Gastroesophageal sphincter (tissue), 4 donors: ENCODE results near the gene UCP2. TPM values are rescaled to one million over a fixed set of nuclear protein-coding genes. Genes with fewer than 3 reads are reported as not detected.

Source experiments
- ATAC-seq: fragments of 150-250 bp; one replicate; pipeline ENCODE4 v1.9.1; 2016; ENCODE audit warnings: mild to moderate bottlenecking, moderate library complexity
- H3K27ac ChIP-seq, 4 donors: fragments of 200-600 bp; sonication (generic) in 3 of 4; 1 replicate in 3 of 4; 2 replicates in 1 of 4; pipeline ENCODE4 v1.5.1; 2016 to 2019
- H3K27me3 ChIP-seq: fragments of 200-600 bp; sonication (generic); one replicate; pipeline ENCODE4 v1.5.1; 2019
- H3K36me3 ChIP-seq, 2 donors: fragments of 200-600 bp; sonication (generic); one replicate each; pipeline ENCODE4 v1.5.1; 2019; ENCODE audit warnings: control low read depth in 1 of 2
- H3K4me1 ChIP-seq, 3 donors: fragments of 200-600 bp; sonication (generic); 1 replicate in 2 of 3; 2 replicates in 1 of 3; pipeline ENCODE4 v1.5.1; 2016 to 2019; ENCODE audit warnings: control low read depth in 2 of 3
- H3K4me3 ChIP-seq, 2 donors: fragments of 200-600 bp; sonication (generic); one replicate each; pipeline ENCODE4 v1.5.1; 2019; ENCODE audit warnings: mild to moderate bottlenecking in 1 of 2, moderate library complexity in 1 of 2
- H3K9me3 ChIP-seq, 3 donors: fragments of 200-600 bp; sonication (generic); one replicate each; pipeline ENCODE4 v1.5.1; 2017 to 2019; ENCODE audit warnings: control low read depth in 2 of 3
- EP300 ChIP-seq: sonication (generic); formaldehyde crosslinking; IDR thresholded peaks from one replicate; pipeline ENCODE4 v1.6.1; 2017; ENCODE audit warnings: antibody characterized with exemption, mild to moderate bottlenecking
- POLR2A ChIP-seq, 2 donors: fragments of 450-650 bp; IDR thresholded peaks; one replicate each; pipeline ENCODE4 v1.6.1; 2017; ENCODE audit warnings: antibody characterized with exemption in 2 of 2, mild to moderate bottlenecking in 2 of 2, moderate library complexity in 1 of 2
- POLR2AphosphoS5 ChIP-seq: sonication (generic); formaldehyde crosslinking; IDR thresholded peaks from one replicate; pipeline ENCODE4 v1.6.1; 2017; ENCODE audit warnings: antibody characterized with exemption
- WGBS, 2 donors: methylation state at CpG; one replicate each; pipeline ENCODE4 v1.1.5; 2018; ENCODE audit warnings: low coverage in 1 of 2; 5-methylcytosine and 5-hydroxymethylcytosine counted together
- total RNA-seq, 4 donors: library from RNA; depleted of rRNA; stranded (reverse); fragments of >200 nt; gene quantifications; one replicate each; pipeline ENCODE4 v1.1.0, GENCODE V29; 2016
- TF ChIP-seq, protein P1 (sequence below), 4 experiments: fragments of 200-600 bp in 2 of 4; fragments of 450-650 bp in 2 of 4; sonication (generic) in 1 of 4; IDR thresholded peaks; one replicate each; pipeline ENCODE4 v1.5.1; 2017 to 2019; ENCODE audit warnings: antibody characterized with exemption in 4 of 4, mild to moderate bottlenecking in 2 of 4, moderate library complexity in 2 of 4

Gene UCP2
- total RNA-seq, 4 donors from 2014 or later = 5.8 to 37.2 (median 33.2) TPM

DNA sequence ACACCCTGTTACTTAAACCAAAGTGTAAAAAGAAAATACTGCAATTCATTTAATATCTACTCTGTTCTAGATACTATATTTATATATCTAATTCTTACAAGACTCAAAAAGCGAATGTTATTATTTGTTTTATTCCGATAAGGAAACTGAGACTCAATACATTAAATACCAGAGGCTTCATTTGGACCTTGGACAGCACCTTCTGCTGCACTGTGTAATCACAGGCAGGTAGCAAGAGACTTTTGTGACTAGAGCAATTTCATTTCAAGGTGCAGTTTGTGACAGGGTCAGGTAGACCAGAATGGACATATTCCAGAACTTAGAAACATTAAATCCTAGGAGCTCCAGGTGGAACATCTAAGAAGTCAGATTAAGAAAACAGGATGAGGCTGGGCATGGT lies 53.3 kb downstream of the UCP2 start:
- no peak for TF ChIP-seq POLR2AphosphoS5
- TF ChIP-seq EP300 = no peak
- TF ChIP-seq POLR2A (IDR thresholded peaks at IDR 0.05) = no peak
- TF ChIP-seq, protein P1, sequence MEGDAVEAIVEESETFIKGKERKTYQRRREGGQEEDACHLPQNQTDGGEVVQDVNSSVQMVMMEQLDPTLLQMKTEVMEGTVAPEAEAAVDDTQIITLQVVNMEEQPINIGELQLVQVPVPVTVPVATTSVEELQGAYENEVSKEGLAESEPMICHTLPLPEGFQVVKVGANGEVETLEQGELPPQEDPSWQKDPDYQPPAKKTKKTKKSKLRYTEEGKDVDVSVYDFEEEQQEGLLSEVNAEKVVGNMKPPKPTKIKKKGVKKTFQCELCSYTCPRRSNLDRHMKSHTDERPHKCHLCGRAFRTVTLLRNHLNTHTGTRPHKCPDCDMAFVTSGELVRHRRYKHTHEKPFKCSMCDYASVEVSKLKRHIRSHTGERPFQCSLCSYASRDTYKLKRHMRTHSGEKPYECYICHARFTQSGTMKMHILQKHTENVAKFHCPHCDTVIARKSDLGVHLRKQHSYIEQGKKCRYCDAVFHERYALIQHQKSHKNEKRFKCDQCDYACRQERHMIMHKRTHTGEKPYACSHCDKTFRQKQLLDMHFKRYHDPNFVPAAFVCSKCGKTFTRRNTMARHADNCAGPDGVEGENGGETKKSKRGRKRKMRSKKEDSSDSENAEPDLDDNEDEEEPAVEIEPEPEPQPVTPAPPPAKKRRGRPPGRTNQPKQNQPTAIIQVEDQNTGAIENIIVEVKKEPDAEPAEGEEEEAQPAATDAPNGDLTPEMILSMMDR (IDR thresholded peaks at IDR 0.05) = no peak
- Histone ChIP-seq H3K27ac (no peak overlapping the region), H3K4me3 (no peak overlapping the region), H3K9me3 (no peaks in the 10 kb centered on the region), H3K4me1 (no peaks in the 10 kb centered on the region), H3K27me3 (no peaks in the 10 kb centered on the region), H3K36me3 (peaks cover 0 to 93% of the 10 kb centered on the region in 2 donors)
- ATAC-seq = no peak
- WGBS, 2 donors = 91 to 96% methylated on average over 2 of the region's 2 CpGs

Other genes with a start within 250 kb of the UCP2 start
- gene RAB6A, start 221.8 kb downstream of the UCP2 start, total RNA-seq = 100 to 1,000 TPM; 134 to 168 (median 149) TPM
- gene MRPL48, start 195.0 kb downstream of the UCP2 start, total RNA-seq = 10 to 100 TPM in 3 of 4 donors, 1 to 10 TPM in 1; 8.8 to 46.2 (median 22.2) TPM
- 10 to 100 TPM; 37.8 to 74.2 (median 58.7) TPM for gene COA4, start 106.0 kb downstream of the UCP2 start, total RNA-seq
- 10 to 100 TPM; 16.2 to 30.2 (median 17.8) TPM for gene PAAF1, start 105.8 kb downstream of the UCP2 start, total RNA-seq
- not detected for gene DNAJB13, start 31.8 kb downstream of the UCP2 start, total RNA-seq
- gene UCP3, start 26.2 kb upstream of the UCP2 start, total RNA-seq = 1 to 10 TPM in 3 of 4 donors, under 1 TPM in 1; 0.64 to 2.5 (median 1.6) TPM
- gene C2CD3, start 188.2 kb upstream of the UCP2 start, total RNA-seq = 10 to 100 TPM; 11.4 to 30.1 (median 25.3) TPM
- 10 to 100 TPM; 27.1 to 45.3 (median 32.0) TPM for gene PPME1, start 188.4 kb upstream of the UCP2 start, total RNA-seq